CD4-positive, alpha-beta T cell treated with Interleukin-6 at 100 ng/mL for 8 hours (primary cell): ENCODE data around the gene CHPF.
A peak's percentile ranks its signal among the peaks of the same experiment; 100 is the strongest.

Source experiments
- DNase-seq: peaks from one replicate; pipeline ENCODE4 v3.0.0-alpha.2; 2020; ENCODE audit warnings: mixed read lengths, low spot score

CHPF gene

DNA sequence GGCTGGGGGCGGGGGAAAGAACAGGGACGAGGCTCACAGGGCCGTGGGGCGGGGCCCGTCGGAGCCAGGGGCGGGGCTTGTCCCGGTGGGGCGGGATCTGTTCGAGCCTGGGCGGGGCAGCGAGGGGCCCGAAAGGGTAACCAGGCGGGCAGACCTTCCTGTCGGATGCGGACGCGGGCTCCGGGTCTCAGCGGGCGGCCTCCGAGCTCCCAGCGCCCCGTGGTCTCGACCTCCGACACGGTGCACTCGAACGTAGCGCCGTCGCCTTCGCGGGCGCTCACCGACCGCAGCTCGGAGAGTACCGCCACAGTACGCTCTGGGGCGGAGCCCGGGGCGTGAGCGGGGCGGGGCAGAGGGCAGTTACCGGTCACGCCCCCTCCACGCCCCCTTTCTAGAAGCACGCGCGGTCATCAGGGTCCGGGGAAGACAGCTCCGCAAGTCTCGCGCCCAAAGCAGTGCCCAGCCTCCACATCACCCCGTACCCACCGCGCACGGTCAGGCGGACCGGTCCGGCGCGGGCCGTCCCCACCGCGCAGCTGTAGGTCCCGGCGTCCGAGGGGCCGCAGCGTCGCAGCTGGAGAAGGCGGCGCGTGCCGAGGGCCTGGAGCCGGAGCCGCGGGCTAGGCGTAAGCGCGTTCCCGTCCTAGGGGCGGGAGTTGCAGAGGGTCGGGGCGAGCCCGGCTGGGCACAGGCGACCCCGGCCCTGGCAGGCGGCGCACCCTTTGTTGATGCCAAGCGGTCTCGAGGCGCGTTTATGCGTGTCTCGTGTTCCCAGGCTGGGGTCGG is 9.0 kb upstream of the CHPF start:
- peak; percentile 65 for DNase-seq

DNA sequence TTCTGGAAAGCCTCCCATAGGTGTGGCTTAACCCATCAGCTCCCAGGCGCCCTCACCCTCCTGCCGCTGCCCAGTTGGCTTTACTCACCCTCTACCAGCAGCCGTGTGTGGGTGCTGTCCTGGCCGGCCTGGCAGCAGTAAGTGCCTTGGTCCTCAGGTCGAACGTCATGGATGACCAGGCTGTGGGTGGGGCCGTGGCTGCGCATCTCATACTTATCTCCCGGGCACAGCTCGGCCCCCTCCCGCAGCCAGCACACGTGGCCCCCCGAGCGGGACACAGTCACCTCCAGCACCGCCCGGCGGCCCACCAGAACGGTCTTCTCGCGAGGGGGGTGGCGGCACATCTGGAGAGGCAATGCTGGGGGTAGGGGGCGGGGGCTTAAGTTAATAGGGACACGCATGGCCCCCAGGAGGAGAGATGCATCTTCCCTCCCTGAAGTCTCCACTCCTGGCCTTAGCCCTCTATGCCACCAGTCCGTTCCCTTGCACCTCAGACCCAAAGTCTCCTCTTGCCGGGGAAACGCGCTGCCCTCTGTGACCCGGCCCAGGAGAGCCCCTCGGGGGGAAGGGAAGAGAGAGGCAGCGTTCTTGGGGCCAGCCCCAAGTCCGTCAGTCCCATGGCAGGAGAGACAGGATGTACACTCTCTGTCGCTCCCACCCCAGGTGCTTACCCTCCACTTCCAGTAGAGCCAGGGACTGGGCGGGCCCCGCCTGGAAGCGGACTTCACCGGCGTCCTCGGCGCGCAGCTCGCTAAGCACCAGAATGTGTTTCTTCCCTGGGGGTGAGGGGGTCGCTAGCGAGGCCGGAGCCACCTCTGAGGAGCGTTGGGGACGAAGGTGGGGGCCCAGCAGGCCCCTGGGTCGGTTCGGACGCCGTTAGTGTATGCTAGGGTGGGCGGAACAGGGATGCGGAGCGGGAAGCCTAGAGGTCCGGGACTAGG is 8.1 kb upstream of the CHPF start:
- no peak for DNase-seq

GRCh38 chr2:219549619-219550018 is 6.0 kb upstream of the CHPF start:
- DNase-seq: no peak

- no peak for DNase-seq
These were observed 5.4 kb upstream of the CHPF start for GRCh38 chr2:219548990-219549389.

- DNase-seq: no peak
These were observed 4.0 kb upstream of the CHPF start for GRCh38 chr2:219547621-219548020.

GRCh38 chr2:219545943-219546352 is 2.3 kb upstream of the CHPF start:
- no peak for DNase-seq

DNA sequence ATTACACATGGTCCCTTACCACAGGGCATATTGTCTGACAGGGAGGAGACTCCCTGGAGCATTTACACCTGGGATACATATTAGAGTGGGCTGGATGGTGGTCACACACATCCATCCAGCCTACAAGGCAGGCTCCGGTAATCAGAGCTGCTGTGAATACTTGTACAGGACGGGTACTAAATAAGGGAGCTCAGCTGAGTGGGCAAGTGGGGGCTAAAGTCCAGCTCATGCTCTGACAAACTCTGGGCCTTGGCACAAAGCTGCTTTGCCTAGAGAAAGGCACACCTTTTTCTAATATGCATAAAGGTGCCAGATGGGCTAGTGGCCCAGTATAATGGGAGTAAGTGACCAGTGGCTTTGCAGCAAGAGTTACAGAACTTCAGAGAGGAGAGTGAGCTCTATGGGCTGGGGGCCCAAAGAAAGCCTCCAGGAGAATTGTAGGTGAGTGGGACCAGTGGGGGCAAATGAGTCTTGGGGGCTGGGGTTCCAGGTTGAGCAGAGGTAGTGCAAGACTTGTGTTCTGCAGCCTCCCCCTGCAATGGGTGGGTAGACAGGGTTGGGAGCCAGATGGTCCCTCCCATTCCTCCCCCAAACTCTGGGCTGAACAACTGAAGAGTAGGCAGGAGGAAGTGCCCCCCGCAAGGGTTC is 1.8 kb upstream of the CHPF start:
- DNase-seq: no peak

GRCh38 chr2:219544567-219544966 is 958 bp upstream of the CHPF start:
- no peak for DNase-seq

DNA sequence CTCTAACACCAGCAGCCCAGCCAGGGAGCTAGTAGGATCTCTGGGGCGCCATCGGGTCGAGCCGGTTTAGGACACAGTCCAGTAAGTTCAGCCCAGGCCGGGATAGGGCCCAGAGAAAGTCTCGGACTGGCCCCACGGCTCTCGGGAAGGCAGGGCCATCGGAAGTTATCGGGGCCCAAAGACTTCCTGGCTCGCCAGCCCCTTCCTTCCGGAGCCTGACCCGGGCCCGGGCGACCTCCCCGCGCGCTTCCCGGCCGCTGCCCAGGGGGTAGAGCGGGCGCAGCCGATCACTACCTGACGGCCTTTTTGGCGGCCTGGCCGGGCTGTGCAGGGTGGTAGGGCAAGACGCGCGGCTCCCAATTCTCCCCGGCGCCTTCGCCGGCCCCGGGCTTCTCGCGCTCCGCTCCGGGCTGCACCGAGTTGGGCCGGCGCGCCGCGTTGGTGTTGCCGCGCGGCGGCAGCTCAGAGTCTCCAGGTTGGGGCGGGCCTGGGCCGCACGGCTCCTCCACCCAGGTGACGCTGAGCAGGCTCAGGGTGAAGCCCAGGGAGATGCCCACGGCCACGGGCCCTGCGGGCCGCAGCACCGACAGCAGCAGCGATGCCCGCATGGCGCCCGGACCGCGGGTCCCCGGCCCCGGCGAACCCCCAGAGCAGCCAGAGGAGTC is 546 bp downstream of the CHPF start:
- DNase-seq: no peak

- DNase-seq: peak; percentile 85
These were observed 1.9 kb downstream of the CHPF start for GRCh38 chr2:219541611-219542180.

DNA sequence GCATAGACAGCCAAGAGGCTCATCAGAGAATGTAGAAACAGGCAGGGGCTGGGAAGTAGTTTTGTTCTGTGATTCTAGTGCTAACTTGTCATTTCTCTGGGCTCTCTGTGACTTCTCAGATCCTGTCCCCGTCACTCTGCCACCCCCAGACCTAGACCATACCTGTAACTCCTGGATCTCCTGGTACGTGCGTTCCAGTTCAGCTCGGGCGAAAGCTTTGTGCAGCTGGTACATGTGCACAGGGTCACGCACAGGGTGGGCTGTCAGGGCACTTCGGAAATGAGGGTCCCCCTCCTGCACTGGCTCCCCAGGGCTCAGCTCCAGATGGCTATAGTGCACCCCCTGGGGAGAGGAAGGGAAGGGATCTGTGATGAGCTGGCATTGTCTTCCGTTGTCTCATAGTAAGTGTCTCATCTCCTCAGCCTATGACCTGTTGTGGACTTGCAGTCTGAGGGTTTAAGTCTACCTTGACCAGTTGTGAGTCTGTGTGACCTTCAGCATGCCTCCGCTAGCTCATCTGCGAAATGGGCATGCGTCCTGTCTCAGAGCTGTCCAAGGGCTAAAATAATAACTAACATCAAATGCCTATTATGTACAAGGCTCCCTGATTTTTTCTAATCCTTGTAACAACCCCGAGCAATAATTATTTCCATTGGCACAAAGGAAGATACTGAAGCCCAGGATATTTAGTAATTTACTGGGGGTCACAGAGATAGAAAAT is 2.7 kb downstream of the CHPF start:
- DNase-seq: no peak

DNA sequence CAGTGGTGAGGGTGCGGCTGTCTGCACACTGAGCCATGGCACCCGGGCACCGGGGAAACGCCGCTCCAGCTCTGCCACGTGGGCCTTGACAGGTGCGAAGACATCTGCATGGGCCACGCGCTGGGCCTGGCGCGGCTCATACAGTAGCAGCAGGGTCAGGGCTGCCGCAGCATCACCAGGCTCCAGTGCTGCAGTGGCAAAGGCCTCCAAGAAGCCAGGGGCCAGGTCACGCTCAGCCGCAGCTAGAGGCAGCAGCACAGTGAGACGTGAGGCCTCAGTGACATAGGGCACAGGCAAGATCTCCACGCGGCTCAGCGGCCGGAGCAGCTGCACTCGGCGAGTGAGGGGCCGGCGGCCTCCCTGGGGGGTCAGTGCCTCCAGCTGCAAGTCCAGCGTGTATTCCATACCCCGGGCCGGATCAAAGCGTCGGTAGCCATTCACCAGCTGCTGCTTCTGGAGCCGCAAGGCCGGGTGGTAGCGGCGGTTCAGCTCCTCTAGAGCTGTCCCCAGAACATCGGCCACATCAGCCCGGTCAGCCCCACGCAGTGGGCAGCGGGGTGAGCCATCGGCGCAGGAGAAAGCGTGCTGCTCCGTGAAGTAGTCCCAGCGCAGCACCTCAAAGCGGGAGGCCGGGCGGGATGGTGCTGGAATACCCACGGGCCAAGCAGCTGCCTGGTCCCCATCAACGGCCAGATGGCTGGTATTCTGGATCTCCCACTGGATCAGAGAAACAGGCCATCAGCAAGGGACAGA is 3.5 kb downstream of the CHPF start:
- DNase-seq: no peak

GRCh38 chr2:219538956-219539788 is 4.4 kb downstream of the CHPF start:
- DNase-seq: no peak

DNA sequence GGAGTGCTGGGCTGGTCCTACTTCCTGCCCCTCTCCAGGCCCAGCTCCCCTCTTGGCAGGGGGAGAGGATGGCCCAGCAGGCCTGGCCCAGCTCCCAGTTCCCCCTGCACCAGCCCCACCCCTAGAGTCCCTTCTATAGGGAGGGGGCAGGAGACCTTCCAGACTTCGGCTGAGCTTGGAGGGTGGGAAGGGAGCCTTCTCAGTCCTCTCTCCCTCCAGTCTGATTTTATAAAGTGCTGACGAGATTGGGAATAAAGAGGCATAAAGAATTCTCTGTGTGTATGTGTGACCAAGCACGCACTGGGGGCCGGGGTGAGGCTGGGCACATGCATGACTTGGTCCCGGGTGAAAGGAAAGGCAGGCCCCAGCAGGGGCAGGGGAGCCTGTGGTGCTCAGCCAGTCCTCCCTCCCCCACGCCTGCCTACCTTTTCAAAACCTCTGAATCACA is 5.1 kb downstream of the CHPF start:
- DNase-seq: no peak

DNA sequence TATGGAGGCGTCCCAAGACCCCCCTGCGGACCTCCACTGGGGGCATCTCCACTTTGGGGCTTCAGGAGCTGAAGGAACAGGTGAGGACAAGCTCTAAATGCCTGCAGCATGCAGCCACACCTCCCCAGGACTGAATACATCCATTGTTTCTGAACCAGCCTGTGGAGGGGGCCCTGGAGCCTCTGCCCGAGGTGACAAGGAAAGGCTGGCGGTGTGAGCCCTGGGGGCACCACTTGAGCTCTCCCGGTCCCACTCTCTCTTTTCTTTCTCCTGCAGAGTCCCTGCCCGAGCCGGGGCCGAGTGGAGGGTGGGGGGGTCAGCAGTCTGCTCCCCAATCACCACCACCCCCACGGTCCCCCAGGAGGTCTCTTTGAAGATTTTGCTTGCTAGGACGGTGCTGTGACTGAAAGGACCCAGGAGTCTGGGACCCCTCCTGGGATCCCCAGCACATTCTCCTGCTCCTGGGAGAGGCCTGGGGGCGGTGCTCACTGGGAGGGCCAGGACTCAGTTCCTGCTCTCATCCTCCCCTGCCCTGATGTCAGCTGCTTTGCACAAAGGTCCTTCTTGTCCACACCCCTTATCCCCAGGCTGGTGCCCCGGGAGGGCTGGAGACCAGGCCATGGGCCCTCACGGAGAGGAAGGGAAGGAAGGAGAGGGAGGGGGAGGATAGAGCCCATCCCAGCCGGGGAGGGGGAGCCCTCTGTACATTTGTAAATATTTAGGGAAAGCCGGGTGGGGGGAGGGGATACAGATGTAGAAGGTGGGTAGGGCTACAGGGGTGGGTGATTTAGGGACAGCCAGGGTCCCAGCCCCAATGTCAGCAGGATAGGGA is 5.7 kb downstream of the CHPF start:
- DNase-seq: no peak

GRCh38 chr2:219536967-219537366 is 6.6 kb downstream of the CHPF start:
- no peak for DNase-seq

- no peak for DNase-seq
These were observed 7.2 kb downstream of the CHPF start for GRCh38 chr2:219536425-219536824.

DNA sequence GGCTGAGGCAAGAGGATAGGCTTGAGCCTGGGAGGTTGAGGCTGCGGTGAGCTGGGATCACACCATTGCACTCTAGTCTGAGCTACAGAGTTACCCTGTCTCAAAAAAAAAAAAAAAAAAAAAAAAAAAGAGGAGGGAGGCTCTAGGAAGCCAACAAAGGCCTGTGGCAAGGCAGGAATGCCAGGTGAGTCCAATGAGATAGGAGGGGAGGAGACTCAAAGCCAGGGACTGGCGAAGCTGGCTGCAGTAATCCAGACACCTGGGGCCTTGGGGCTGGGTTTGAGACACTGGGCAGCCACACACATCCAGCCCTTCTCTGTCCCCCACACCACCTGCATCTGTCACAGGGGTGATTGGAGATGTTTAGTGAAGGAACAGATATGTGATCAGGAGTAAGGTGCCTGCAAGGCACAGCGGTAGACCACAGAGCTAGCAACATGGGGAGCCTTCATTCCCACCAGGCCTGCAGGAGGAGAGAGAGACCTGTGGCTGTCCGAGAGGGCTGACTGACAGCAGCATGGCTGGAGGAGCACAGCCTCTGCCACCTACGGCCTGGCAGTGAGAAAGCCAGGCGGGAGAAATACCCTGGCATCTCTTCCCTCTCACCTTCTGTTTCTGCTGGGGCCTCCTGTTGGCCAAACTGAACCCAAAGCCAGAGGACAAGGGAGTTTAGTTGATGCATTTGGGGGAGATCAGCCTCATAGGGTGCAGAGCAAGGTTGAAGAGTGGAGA is 9.5 kb downstream of the CHPF start:
- no peak for DNase-seq
